Liver (tissue), 9 donors: ENCODE data around the gene FARP1. TPM values are rescaled to one million over a fixed set of nuclear protein-coding genes. Genes with fewer than 3 reads are reported as not detected.
A peak's percentile ranks its signal among the peaks of the same experiment; 100 is the strongest.

Experiments used
- DNase-seq: peaks from one replicate; pipeline ENCODE4 v3.0.0-alpha.2; 2017; ENCODE audit warnings: low spot score
- H3K27ac ChIP-seq, 2 donors: one replicate each; pipeline ENCODE4 v1.7.0; 2013; ENCODE audit warnings: inconsistent platforms in 2 of 2, low read length in 2 of 2, control low read depth in 1 of 2, low read depth in 1 of 2, mild to moderate bottlenecking in 1 of 2
- H3K27me3 ChIP-seq, 4 donors: one replicate each; pipeline versions ENCODE4 v1.6.1 to v1.7.0; 2013; ENCODE audit warnings: low read length in 3 of 4, inconsistent platforms in 1 of 4, mild to moderate bottlenecking in 1 of 4, moderate library complexity in 1 of 4; ENCODE audit not compliant: control insufficient read depth in 4 of 4, insufficient read depth in 4 of 4
- H3K36me3 ChIP-seq, 4 donors: one replicate each; pipeline versions ENCODE4 v1.6.1 to v1.7.0; 2013; ENCODE audit warnings: low read length in 3 of 4, mild to moderate bottlenecking in 3 of 4, low read depth in 1 of 4, moderate library complexity in 1 of 4; ENCODE audit not compliant: control insufficient read depth in 4 of 4, insufficient read depth in 3 of 4
- H3K4me1 ChIP-seq, 4 donors: one replicate each; pipeline versions ENCODE4 v1.6.1 to v1.7.0; 2013; ENCODE audit warnings: low read length in 3 of 4, mild to moderate bottlenecking in 3 of 4, moderate library complexity in 1 of 4; ENCODE audit not compliant: control insufficient read depth in 4 of 4, insufficient read depth in 4 of 4
- H3K4me3 ChIP-seq, 3 donors: one replicate each; pipeline versions ENCODE4 v1.6.1 to v1.7.0; 2013; ENCODE audit warnings: low read length in 3 of 3, control low read depth in 1 of 3, low read depth in 1 of 3, mild to moderate bottlenecking in 1 of 3
- H3K9ac ChIP-seq, 2 donors: one replicate each; pipeline ENCODE4 v1.7.0; 2013; ENCODE audit warnings: low read length in 2 of 2, mild to moderate bottlenecking in 2 of 2, moderate library complexity in 2 of 2, control low read depth in 1 of 2, low read depth in 1 of 2
- H3K9me3 ChIP-seq, 4 donors: one replicate each; pipeline versions ENCODE4 v1.6.1 to v1.7.0; 2013; ENCODE audit warnings: low read length in 3 of 4; ENCODE audit not compliant: control insufficient read depth in 4 of 4
- EGR1 ChIP-seq, 2 donors: IDR thresholded peaks; 2 replicates each; pipeline ENCODE4 v1.6.1; 2016 to 2018; ENCODE audit warnings: antibody characterized with exemption in 2 of 2, low read depth in 2 of 2
- FOXA1 ChIP-seq: IDR thresholded peaks from 2 replicates; pipeline ENCODE4 v1.6.1; 2016; ENCODE audit warnings: antibody characterized with exemption
- FOXA2 ChIP-seq: IDR thresholded peaks from 2 replicates; pipeline ENCODE4 v1.6.1; 2016; ENCODE audit warnings: antibody characterized with exemption
- GABPA ChIP-seq, 2 donors: IDR thresholded peaks in 1 of 2; conservative IDR thresholded peaks in 1 of 2; 2 replicates each; pipeline ENCODE4 v1.6.1; 2016; ENCODE audit warnings: antibody characterized with exemption in 2 of 2, mild to moderate bottlenecking in 1 of 2, moderate library complexity in 1 of 2
- HNF4A ChIP-seq, 2 donors: conservative IDR thresholded peaks; 2 replicates each; pipeline ENCODE4 v1.6.1; 2016; ENCODE audit warnings: antibody characterized with exemption in 2 of 2, mild to moderate bottlenecking in 2 of 2
- HNF4G ChIP-seq: IDR thresholded peaks from 2 replicates; pipeline ENCODE4 v1.6.1; 2016; ENCODE audit warnings: antibody characterized with exemption
- NR2F2 ChIP-seq: IDR thresholded peaks from 2 replicates; pipeline ENCODE4 v1.6.1; 2016; ENCODE audit warnings: antibody characterized with exemption
- RAD21 ChIP-seq, 2 donors: IDR thresholded peaks; 2 replicates each; pipeline ENCODE4 v1.6.1; 2016; ENCODE audit warnings: antibody characterized with exemption in 2 of 2, mild to moderate bottlenecking in 2 of 2
- RXRA ChIP-seq, 2 donors: IDR thresholded peaks; 2 replicates each; pipeline ENCODE4 v1.6.1; 2017 to 2018; ENCODE audit warnings: antibody characterized with exemption in 2 of 2, mild to moderate bottlenecking in 1 of 2
- SP1 ChIP-seq: IDR thresholded peaks from 2 replicates; pipeline ENCODE4 v1.6.1; 2018; ENCODE audit warnings: antibody characterized with exemption, mild to moderate bottlenecking
- TAF1 ChIP-seq: conservative IDR thresholded peaks from 2 replicates; pipeline ENCODE4 v1.6.1; 2016; ENCODE audit warnings: antibody characterized with exemption, mild to moderate bottlenecking
- YY1 ChIP-seq: IDR thresholded peaks from 2 replicates; pipeline ENCODE4 v1.6.1; 2016; ENCODE audit warnings: antibody characterized with exemption, mild to moderate bottlenecking
- WGBS: extraction: QIAGEN DNeasy Blood & Tissue Kit; methylation state at CpG from one replicate; pipeline ENCODE4 v1.1.7; 2013; 5-methylcytosine and 5-hydroxymethylcytosine counted together
- polyA plus RNA-seq, 2 donors: library from polyadenylated mRNA; stranded (reverse) in 1 of 2; unstranded in 1 of 2; fragments of 200-250 nt in 1 of 2; fragments of >200 nt in 1 of 2; fragmentation: Nextera tagmentation in 1 of 2; extraction: Ambion mirVana in 1 of 2; gene quantifications; one replicate each; pipeline versions ENCODE4 v1.2.1 to v1.2.3, GENCODE V29; 2013 to 2015
- total RNA-seq, 2 donors: library from RNA; depleted of rRNA; stranded (reverse); fragments of >200 nt; gene quantifications; one replicate each; pipeline ENCODE4 v1.2.3, GENCODE V29; 2014
- TF ChIP-seq, protein P1 (sequence below): IDR thresholded peaks from 2 replicates; pipeline ENCODE4 v1.6.1; 2016; ENCODE audit warnings: antibody characterized with exemption, mild to moderate bottlenecking
- TF ChIP-seq, protein P2 (sequence below): IDR thresholded peaks from 2 replicates; pipeline ENCODE4 v1.6.1; 2016; ENCODE audit warnings: antibody characterized with exemption
- TF ChIP-seq, protein P3 (sequence below): fragments of 150-350 bp; IDR thresholded peaks from 2 replicates; pipeline ENCODE4 v1.5.1; 2017; ENCODE audit warnings: improper control_type of control experiment, low read depth, low read length; ENCODE audit not compliant: missing input control
- donor health status: healthy.
- donor health status: healthy.
- donor health status: healthy.
- donor health status: healthy.
- donor health status: healthy.

Gene FARP1
- total and polyA plus RNA-seq, 4 donors: 28.4 to 62.6 (median 39.8) TPM

DNA sequence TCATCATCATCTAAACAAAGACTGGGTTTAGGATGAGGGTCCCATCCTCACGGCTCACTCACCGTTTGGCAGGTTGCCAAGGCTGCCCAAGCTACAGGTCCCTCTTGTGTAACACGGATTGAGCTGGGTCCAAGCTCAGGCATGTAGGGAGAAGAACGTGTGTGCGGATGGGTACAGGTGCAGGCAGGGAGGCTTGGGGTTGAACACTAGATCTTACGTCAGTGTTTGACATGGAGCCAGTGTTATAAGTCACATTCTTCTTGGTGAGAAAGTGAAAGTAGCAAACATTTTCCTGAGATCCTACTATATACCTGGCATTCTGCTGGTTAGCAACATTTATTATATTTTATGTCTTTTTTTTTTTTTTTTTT lies 171.0 kb downstream of the FARP1 start:
- WGBS: 50% methylated on average over 6 of the region's 6 CpGs
- no peaks in the 10 kb centered on the region for H3K27me3 ChIP-seq
- TF ChIP-seq SP1: no peak
- peak; percentile 14 to 44 for TF ChIP-seq HNF4A (conservative IDR thresholded peaks at IDR 0.05)
- TF ChIP-seq, protein P1, sequence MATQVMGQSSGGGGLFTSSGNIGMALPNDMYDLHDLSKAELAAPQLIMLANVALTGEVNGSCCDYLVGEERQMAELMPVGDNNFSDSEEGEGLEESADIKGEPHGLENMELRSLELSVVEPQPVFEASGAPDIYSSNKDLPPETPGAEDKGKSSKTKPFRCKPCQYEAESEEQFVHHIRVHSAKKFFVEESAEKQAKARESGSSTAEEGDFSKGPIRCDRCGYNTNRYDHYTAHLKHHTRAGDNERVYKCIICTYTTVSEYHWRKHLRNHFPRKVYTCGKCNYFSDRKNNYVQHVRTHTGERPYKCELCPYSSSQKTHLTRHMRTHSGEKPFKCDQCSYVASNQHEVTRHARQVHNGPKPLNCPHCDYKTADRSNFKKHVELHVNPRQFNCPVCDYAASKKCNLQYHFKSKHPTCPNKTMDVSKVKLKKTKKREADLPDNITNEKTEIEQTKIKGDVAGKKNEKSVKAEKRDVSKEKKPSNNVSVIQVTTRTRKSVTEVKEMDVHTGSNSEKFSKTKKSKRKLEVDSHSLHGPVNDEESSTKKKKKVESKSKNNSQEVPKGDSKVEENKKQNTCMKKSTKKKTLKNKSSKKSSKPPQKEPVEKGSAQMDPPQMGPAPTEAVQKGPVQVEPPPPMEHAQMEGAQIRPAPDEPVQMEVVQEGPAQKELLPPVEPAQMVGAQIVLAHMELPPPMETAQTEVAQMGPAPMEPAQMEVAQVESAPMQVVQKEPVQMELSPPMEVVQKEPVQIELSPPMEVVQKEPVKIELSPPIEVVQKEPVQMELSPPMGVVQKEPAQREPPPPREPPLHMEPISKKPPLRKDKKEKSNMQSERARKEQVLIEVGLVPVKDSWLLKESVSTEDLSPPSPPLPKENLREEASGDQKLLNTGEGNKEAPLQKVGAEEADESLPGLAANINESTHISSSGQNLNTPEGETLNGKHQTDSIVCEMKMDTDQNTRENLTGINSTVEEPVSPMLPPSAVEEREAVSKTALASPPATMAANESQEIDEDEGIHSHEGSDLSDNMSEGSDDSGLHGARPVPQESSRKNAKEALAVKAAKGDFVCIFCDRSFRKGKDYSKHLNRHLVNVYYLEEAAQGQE: no peak
- H3K27ac ChIP-seq: peak overlapping the region; percentile 47
- H3K9me3 ChIP-seq: no peaks in the 10 kb centered on the region
- DNase-seq: no peak
- H3K36me3 ChIP-seq: peaks cover 0 to 6% (median 2%) of the 10 kb centered on the region in 4 donors
- H3K4me1 ChIP-seq: peaks cover 13 to 39% (median 29%) of the 10 kb centered on the region in 4 donors
- no peak overlapping the region for H3K9ac ChIP-seq
- no peak overlapping the region for H3K4me3 ChIP-seq

DNA sequence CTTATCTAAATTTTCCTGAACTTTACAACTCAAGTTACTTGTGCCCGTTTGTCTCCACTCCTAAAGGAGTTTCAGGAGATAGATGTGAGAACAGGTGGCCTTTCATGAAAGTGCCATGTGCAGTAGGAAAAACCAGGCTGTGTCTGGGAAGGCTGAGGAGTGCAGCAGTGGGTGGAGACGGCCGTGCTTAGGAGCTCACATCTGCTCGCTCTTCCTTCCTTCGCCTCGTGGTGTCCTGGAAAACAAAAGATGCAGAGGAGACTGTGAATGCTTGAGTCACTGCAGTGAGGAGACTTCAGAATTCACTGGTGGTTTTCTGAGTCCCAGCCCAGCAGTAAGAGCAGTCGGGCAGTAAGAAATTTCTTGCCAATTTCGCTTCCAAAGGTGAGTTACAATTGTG lies 172.6 kb downstream of the FARP1 start:
- Histone ChIP-seq H3K27me3 (no peaks in the 10 kb centered on the region), H3K27ac (no peak overlapping the region), H3K9ac (no peak overlapping the region), H3K36me3 (peaks cover 0 to 6% (median 2%) of the 10 kb centered on the region in 4 donors), H3K4me3 (no peak overlapping the region), H3K9me3 (no peaks in the 10 kb centered on the region), H3K4me1 (peaks cover 11 to 35% (median 26%) of the 10 kb centered on the region in 4 donors)
- TF ChIP-seq RAD21 (IDR thresholded peaks at IDR 0.05): peak in 1 of 2 donors; percentile 6
- TF ChIP-seq SP1: no peak
- no peak for DNase-seq
- WGBS: 75% methylated on average over 8 of the region's 8 CpGs

DNA sequence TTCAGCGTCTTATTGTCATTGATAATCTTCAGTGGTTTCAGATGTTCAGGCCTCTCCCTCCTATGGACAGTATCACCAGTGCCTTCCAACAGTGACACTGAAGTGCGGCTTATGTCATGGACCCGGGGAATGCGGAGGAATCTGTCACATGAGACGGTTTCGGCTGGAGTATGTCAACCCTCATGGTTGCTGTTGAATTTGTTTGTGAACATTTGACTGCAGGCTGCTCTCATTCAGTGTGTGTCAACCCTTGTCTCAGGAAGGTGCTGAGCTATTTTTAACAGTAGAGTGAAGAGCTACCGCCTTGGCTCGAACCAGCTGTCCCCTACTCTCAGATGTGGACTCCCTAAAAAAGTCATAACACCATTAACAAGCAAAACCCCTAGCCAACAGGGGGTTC lies 173.0 kb downstream of the FARP1 start:
- Histone ChIP-seq H3K4me1 (peaks cover 10 to 30% (median 22%) of the 10 kb centered on the region in 4 donors), H3K27me3 (no peaks in the 10 kb centered on the region), H3K36me3 (peaks cover 0 to 6% (median 2%) of the 10 kb centered on the region in 4 donors), H3K9ac (no peak overlapping the region), H3K9me3 (no peaks in the 10 kb centered on the region), H3K4me3 (no peak overlapping the region), H3K27ac (no peak overlapping the region)
- DNase-seq: no peak
- 88% methylated on average over 8 of the region's 8 CpGs for WGBS
- no peak for TF ChIP-seq EGR1 (IDR thresholded peaks at IDR 0.05; ENCODE audit: low read depth in 2 of 2)
- TF ChIP-seq, protein P2, sequence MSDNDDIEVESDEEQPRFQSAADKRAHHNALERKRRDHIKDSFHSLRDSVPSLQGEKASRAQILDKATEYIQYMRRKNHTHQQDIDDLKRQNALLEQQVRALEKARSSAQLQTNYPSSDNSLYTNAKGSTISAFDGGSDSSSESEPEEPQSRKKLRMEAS: no peak
- no peak for TF ChIP-seq HNF4G
- no peak for TF ChIP-seq YY1
- no peak for TF ChIP-seq TAF1
- TF ChIP-seq RAD21 (IDR thresholded peaks at IDR 0.05): no peak
- TF ChIP-seq FOXA2: no peak
- TF ChIP-seq HNF4A (conservative IDR thresholded peaks at IDR 0.05): no peak
- no peak for TF ChIP-seq GABPA (IDR thresholded peaks at IDR 0.05 in 1 of 2, conservative IDR thresholded peaks at IDR 0.05 in 1 of 2)
- TF ChIP-seq FOXA1: no peak
- no peak for TF ChIP-seq NR2F2
- TF ChIP-seq, protein P1: no peak
- TF ChIP-seq SP1: no peak
- TF ChIP-seq RXRA (IDR thresholded peaks at IDR 0.05): no peak
- TF ChIP-seq, protein P3, sequence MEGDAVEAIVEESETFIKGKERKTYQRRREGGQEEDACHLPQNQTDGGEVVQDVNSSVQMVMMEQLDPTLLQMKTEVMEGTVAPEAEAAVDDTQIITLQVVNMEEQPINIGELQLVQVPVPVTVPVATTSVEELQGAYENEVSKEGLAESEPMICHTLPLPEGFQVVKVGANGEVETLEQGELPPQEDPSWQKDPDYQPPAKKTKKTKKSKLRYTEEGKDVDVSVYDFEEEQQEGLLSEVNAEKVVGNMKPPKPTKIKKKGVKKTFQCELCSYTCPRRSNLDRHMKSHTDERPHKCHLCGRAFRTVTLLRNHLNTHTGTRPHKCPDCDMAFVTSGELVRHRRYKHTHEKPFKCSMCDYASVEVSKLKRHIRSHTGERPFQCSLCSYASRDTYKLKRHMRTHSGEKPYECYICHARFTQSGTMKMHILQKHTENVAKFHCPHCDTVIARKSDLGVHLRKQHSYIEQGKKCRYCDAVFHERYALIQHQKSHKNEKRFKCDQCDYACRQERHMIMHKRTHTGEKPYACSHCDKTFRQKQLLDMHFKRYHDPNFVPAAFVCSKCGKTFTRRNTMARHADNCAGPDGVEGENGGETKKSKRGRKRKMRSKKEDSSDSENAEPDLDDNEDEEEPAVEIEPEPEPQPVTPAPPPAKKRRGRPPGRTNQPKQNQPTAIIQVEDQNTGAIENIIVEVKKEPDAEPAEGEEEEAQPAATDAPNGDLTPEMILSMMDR: no peak
